Activated CD4-positive, alpha-beta T cell treated with anti-CD3 and anti-CD28 coated beads, Interleukin-2, amount 10 ng/mL, durations not matched to agents 7 days and 5 days (primary cell): ENCODE data around the gene TIMM22. TPM values are rescaled to one million over a fixed set of nuclear protein-coding genes. Genes with fewer than 3 reads are reported as not detected.
"Not testable (repeated sequence)": the region's sequence is repeated elsewhere in the genome, so short reads cannot be mapped to it uniquely, and the experiment has no call there.

ENCODE experiments used
- CTCF ChIA-PET: fragments of 350-600 bp; sonication (Branson Sonifier 250); formaldehyde crosslinking; loops from one replicate; lab custom pipeline; 2021; ENCODE audit warnings: antibody characterized with exemption; lab: Charles Lee
- POLR2A ChIA-PET: fragments of 350-600 bp; sonication (Branson Sonifier 250); formaldehyde crosslinking; loops from one replicate; lab custom pipeline; 2021; ENCODE audit warnings: antibody characterized with exemption; lab: Charles Lee
- DNase-seq: peaks from one replicate; pipeline ENCODE4 v3.0.0-alpha.2; 2020
- H3K27ac Mint-ChIP-seq: one replicate; pipeline ENCODE4 v1.8.0; 2021; ENCODE audit warnings: mild to moderate bottlenecking, moderate library complexity, mixed read lengths
- H3K27me3 Mint-ChIP-seq: one replicate; pipeline ENCODE4 v1.8.0; 2021; ENCODE audit warnings: mixed read lengths
- H3K36me3 Mint-ChIP-seq: one replicate; pipeline ENCODE4 v1.8.0; 2021; ENCODE audit warnings: low read depth, mixed read lengths
- H3K4me1 Mint-ChIP-seq: one replicate; pipeline ENCODE4 v1.8.0; 2021; ENCODE audit warnings: mixed read lengths
- H3K4me3 Mint-ChIP-seq: one replicate; pipeline ENCODE4 v1.8.0; 2021; ENCODE audit warnings: mild to moderate bottlenecking, moderate library complexity, mixed read lengths
- H3K9me3 Mint-ChIP-seq: one replicate; pipeline ENCODE4 v1.8.0; 2021; ENCODE audit warnings: mixed read lengths
- microRNA-seq: library from miRNA; unstranded; fragments of <30 nt; microRNA quantifications from one replicate; pipeline ENCODE4 v1.2.0, GENCODE V29; 2021; ENCODE audit warnings: borderline microRNAs expressed, borderline replicate concordance
- total RNA-seq, 2 experiments: library from RNA; stranded (reverse); gene quantifications; one replicate each; pipeline ENCODE4 v1.2.3, GENCODE V29; 2021

The TIMM22 gene
- total RNA-seq, 2 experiments from 2014 or later: 8.4 to 9.2 TPM

GRCh38 chr17:1044387-1045009 lies 47.6 kb downstream of the TIMM22 start:
- DNase-seq, H3K4me1 Mint-ChIP-seq, H3K27ac Mint-ChIP-seq, H3K4me3 Mint-ChIP-seq, H3K27me3 Mint-ChIP-seq, POLR2A ChIA-PET, H3K9me3 Mint-ChIP-seq: not testable (repeated sequence)
- CTCF ChIA-PET: interaction anchor here (0.5 kb wide), 1 partner anchor 360 kb away, joined by 3 read pairs; no protein-coding TSS in a partner anchor
- peaks cover 22% of the 10 kb centered on the region for H3K36me3 Mint-ChIP-seq

DNA sequence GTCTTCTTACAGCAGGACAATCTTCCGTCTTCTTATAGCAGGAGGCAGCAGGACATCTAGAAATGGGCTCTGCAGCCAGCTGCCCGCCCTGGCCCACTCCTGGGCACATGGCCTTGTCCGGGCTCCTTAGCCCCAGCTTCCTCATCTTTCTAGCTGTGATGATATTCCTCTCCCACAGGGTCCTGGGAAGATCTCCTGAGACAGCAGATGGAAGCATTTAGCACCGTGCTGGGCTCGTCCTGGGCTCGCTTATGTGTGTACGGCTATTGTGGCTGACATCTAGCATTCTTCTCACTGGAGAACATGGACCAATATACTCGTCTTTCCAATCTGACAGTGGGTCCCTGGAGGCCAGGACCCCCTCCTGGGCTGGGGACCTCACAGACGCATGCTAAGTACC lies 48.5 kb downstream of the TIMM22 start:
- DNase-seq: no peak
- CTCF ChIA-PET: interaction anchor here (0.7 kb wide), 1 partner anchor 8 kb away, joined by 3 read pairs; no protein-coding TSS in a partner anchor
- Mint-ChIP-seq H3K9me3 (no peaks in the 10 kb centered on the region), H3K36me3 (peaks cover 26% of the 10 kb centered on the region), H3K4me3 (no peak overlapping the region), H3K27me3 (no peaks in the 10 kb centered on the region), H3K27ac (no peak overlapping the region), H3K4me1 (no peaks in the 10 kb centered on the region)
- POLR2A ChIA-PET: no interaction called here

- CTCF ChIA-PET: interaction anchor here (1.7 kb wide), 1 partner anchor 296 kb away, joined by 3 read pairs; no protein-coding TSS in a partner anchor
- Mint-ChIP-seq H3K9me3 (no peaks in the 10 kb centered on the region), H3K36me3 (peaks cover 19% of the 10 kb centered on the region), H3K27me3 (no peaks in the 10 kb centered on the region), H3K27ac (no peak overlapping the region), H3K4me3 (no peak overlapping the region), H3K4me1 (no peaks in the 10 kb centered on the region)
- POLR2A ChIA-PET: no interaction called here
- DNase-seq: no peak
Measured at GRCh38 chr17:1047177-1047878, 50.4 kb downstream of the TIMM22 start.

- no peak overlapping the region for H3K4me3 Mint-ChIP-seq
- H3K36me3 Mint-ChIP-seq: peaks cover 13% of the 10 kb centered on the region
- no peaks in the 10 kb centered on the region for H3K9me3 Mint-ChIP-seq
- H3K27ac Mint-ChIP-seq: no peak overlapping the region
- no peaks in the 10 kb centered on the region for H3K27me3 Mint-ChIP-seq
- no peaks in the 10 kb centered on the region for H3K4me1 Mint-ChIP-seq
- ChIA-PET POLR2A (no interaction called here), CTCF (interaction anchor here (0.5 to 1.7 kb wide), 2 partner anchors 146 to 297 kb away, joined by 3 to 4 read pairs; no protein-coding TSS in a partner anchor)
- DNase-seq: no peak
Measured at GRCh38 chr17:1047879-1048470, 51.0 kb downstream of the TIMM22 start.

DNA sequence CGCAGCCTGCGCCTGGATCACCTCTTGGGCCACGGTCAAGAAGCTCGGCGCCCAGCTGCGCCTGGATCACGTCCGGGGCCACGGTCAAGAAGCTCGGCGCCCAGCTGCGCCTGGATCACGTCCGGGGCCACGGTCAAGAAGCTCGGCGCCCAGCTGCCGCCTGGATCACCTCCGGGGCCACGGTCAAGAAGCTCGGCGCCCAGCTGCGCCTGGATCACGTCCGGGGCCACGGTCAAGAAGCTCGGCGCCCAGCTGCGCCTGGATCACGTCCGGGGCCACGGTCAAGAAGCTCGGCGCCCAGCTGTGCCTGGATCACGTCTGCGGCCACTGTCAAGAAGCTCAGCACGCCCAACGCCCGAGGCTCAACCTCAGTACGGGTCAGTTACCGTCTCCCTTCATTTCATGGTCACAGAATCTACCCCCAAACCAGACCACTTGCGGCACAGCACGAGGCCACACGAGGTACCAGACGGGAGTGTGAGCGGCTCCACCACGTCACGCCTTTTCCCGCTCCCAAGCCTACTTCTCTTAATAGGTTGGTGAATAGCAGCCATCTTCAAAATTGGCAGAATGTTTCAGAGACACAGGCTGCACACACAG lies 51.7 kb downstream of the TIMM22 start:
- CTCF ChIA-PET: interaction anchor here (1.7 kb wide), 1 partner anchor 297 kb away, joined by 3 read pairs; no protein-coding TSS in a partner anchor
- POLR2A ChIA-PET, H3K4me3 Mint-ChIP-seq, H3K4me1 Mint-ChIP-seq, H3K27ac Mint-ChIP-seq, H3K9me3 Mint-ChIP-seq, DNase-seq, H3K27me3 Mint-ChIP-seq: not testable (repeated sequence)
- H3K36me3 Mint-ChIP-seq: peaks cover 15% of the 10 kb centered on the region

DNA sequence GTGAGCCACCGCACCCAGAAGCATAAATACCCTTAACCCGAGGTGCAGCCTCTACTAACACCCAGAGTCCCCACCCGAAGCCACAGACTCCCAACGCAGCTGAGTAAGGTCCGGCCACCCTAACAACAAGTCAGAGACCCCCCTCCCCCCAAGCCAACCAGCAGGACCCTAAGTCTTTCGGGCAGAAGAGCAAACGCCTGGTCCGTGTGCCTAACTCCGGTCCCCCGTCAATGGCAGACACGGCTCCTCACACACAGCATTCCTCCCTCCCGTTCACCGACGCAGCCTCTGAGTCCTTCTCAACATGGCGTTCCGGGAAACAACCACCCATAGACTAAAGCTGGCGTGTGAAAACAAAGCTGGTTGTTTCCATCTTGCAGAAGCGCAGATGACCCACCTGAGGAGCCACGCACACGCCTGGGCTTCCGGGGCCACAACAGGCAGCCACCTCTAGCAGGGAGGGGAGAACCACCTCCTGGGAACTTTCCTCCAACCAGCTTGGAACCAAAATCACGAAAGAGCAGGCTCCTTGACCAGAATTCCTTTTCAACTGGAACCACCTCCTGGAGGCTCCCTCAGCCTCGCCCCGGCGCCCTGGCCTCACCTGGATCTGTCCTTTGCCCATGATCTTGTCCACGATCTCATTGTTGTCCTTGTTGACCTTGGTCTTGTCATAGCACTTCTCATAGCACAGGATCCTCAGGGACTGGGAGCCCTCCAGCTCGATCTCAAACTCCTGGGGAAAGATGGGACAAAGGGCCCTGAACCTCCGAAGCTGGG lies 52.7 kb downstream of the TIMM22 start:
- H3K4me3 Mint-ChIP-seq: no peak overlapping the region
- no peaks in the 10 kb centered on the region for H3K9me3 Mint-ChIP-seq
- no peaks in the 10 kb centered on the region for H3K27me3 Mint-ChIP-seq
- no peak overlapping the region for H3K27ac Mint-ChIP-seq
- ChIA-PET CTCF (interaction anchor here (1.0 to 1.7 kb wide), 2 partner anchors 22 to 298 kb away, joined by 3 read pairs; no protein-coding TSS in a partner anchor), POLR2A (no interaction called here)
- no peaks in the 10 kb centered on the region for H3K4me1 Mint-ChIP-seq
- peaks cover 14% of the 10 kb centered on the region for H3K36me3 Mint-ChIP-seq
- DNase-seq: no peak

DNA sequence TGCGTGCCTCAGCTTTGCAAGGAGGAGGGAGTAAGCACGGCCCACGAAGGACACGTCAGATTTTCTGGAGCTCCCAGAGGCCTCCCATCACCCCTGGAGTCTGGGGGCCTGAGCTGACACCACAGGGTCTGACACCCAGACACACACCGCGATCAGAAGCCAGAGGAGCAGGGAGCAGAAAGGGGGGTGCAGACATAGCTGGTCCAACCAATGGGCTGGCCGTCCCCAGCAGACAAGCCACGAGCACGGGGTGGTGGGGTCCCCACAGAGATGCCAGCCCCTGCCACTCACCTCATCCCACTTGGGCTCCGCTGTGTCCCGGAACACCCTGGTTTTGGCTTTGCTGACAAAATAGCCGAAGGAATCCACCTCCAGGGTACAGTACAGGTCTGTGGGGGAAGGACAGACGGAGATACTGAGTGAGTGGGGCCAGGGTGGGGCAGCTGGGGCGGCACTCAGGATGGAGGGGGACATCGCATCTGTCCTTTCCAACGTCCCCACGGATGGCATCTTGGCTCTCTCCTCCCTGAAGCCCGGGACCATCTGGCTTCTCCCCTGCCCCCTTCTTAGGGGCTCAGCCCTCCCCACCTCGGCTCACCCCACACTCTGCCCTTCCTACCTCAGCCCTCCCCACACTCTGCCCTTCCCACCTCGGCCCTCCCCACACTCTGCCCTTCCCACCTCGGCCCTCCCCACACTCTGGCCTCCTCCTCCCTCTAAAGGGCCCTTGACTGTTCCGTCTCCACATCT lies 53.5 kb downstream of the TIMM22 start:
- H3K4me1 Mint-ChIP-seq: no peaks in the 10 kb centered on the region
- no peak overlapping the region for H3K4me3 Mint-ChIP-seq
- no peak for DNase-seq
- POLR2A ChIA-PET: no interaction called here
- CTCF ChIA-PET: interaction anchor here (1.0 kb wide), 1 partner anchor 21 kb away, joined by 3 read pairs; no protein-coding TSS in a partner anchor
- H3K36me3 Mint-ChIP-seq: peaks cover 12% of the 10 kb centered on the region
- H3K9me3 Mint-ChIP-seq: no peaks in the 10 kb centered on the region
- no peaks in the 10 kb centered on the region for H3K27me3 Mint-ChIP-seq
- H3K27ac Mint-ChIP-seq: no peak overlapping the region

- Mint-ChIP-seq H3K36me3 (peaks cover 12% of the 10 kb centered on the region), H3K27me3 (no peaks in the 10 kb centered on the region), H3K4me3 (no peak overlapping the region), H3K4me1 (no peaks in the 10 kb centered on the region), H3K27ac (no peak overlapping the region), H3K9me3 (no peaks in the 10 kb centered on the region)
- POLR2A ChIA-PET: no interaction called here
- no peak for DNase-seq
- CTCF ChIA-PET: interaction anchor here (0.8 kb wide), 1 partner anchor 126 kb away, joined by 4 read pairs; no protein-coding TSS in a partner anchor
Measured at GRCh38 chr17:1050996-1051925, 54.3 kb downstream of the TIMM22 start.

Small RNA genes within 50 kb of the gene (microRNA-seq; reads per million reads assigned to microRNA genes)
- gene MIR3183: 1.5 reads per million

Other genes with a start within 250 kb of the TIMM22 start
- 10 to 100 TPM; 29.1 to 35.7 TPM for gene GEMIN4, start 244.9 kb upstream of the TIMM22 start, total RNA-seq
- gene GLOD4, start 214.8 kb upstream of the TIMM22 start, total RNA-seq: 10 to 100 TPM; 57.6 to 71.6 TPM
- 10 to 100 TPM; 16.9 to 19.6 TPM for gene MRM3, start 214.8 kb upstream of the TIMM22 start, total RNA-seq
- under 1 TPM; 0.22 to 0.65 TPM for gene NXN, start 17.4 kb upstream of the TIMM22 start, total RNA-seq
- 100 to 1,000 TPM; 145 to 163 TPM for gene ABR, start 182.9 kb downstream of the TIMM22 start, total RNA-seq